Esophagus muscularis mucosa (tissue), 4 donors: ENCODE results near the gene PTPN23.

Source experiments
- CTCF ChIP-seq, 3 experiments: fragments of 200-600 bp in 2 of 3; fragments of 450-650 bp in 1 of 3; sonication (generic) in 2 of 3; IDR thresholded peaks; one replicate each; pipeline ENCODE4 v1.5.1; 2017 to 2019; ENCODE audit warnings: antibody characterized with exemption in 3 of 3, mild to moderate bottlenecking in 2 of 3, moderate library complexity in 1 of 3
- EP300 ChIP-seq: sonication (generic); formaldehyde crosslinking; IDR thresholded peaks from one replicate; pipeline ENCODE4 v1.6.1; 2017; ENCODE audit warnings: antibody characterized with exemption
- POLR2A ChIP-seq: fragments of 450-650 bp; IDR thresholded peaks from one replicate; pipeline ENCODE4 v1.6.1; 2017; ENCODE audit warnings: antibody characterized with exemption, moderate library complexity, mild to moderate bottlenecking, low read depth
- POLR2AphosphoS5 ChIP-seq, 2 donors: sonication (generic); formaldehyde crosslinking; IDR thresholded peaks; one replicate each; pipeline ENCODE4 v1.6.1; 2017; ENCODE audit warnings: antibody characterized with exemption in 2 of 2

- TF ChIP-seq POLR2A (no peak), CTCF (IDR thresholded peaks at IDR 0.05) (no peak), POLR2AphosphoS5 (IDR thresholded peaks at IDR 0.05) (no peak), EP300 (no peak)
Measured at GRCh38 chr3:47424434-47425382, 43.9 kb downstream of the PTPN23 start.
